Sigmoid colon (tissue), 4 donors: ENCODE results near the gene FBXO44.

ENCODE experiments used
- EP300 ChIP-seq, 4 donors: sonication (generic); formaldehyde crosslinking; IDR thresholded peaks; one replicate each; pipeline ENCODE4 v1.6.1; 2017; ENCODE audit warnings: antibody characterized with exemption in 4 of 4
- POLR2A ChIP-seq, 2 donors: fragments of 450-650 bp; IDR thresholded peaks; one replicate each; pipeline ENCODE4 v1.6.1; 2016; ENCODE audit warnings: antibody characterized with exemption in 2 of 2, mild to moderate bottlenecking in 2 of 2, moderate library complexity in 2 of 2
- POLR2AphosphoS5 ChIP-seq, 4 donors: sonication (generic); formaldehyde crosslinking; IDR thresholded peaks; one replicate each; pipeline ENCODE4 v1.6.1; 2017; ENCODE audit warnings: antibody characterized with exemption in 4 of 4
- TF ChIP-seq, protein P1 (sequence below), 4 experiments: fragments of 450-650 bp in 3 of 4; fragments of 200-600 bp in 1 of 4; IDR thresholded peaks; one replicate each; pipeline ENCODE4 v1.5.1; 2016 to 2019; ENCODE audit warnings: antibody characterized with exemption in 4 of 4, mild to moderate bottlenecking in 3 of 4, moderate library complexity in 2 of 4

DNA sequence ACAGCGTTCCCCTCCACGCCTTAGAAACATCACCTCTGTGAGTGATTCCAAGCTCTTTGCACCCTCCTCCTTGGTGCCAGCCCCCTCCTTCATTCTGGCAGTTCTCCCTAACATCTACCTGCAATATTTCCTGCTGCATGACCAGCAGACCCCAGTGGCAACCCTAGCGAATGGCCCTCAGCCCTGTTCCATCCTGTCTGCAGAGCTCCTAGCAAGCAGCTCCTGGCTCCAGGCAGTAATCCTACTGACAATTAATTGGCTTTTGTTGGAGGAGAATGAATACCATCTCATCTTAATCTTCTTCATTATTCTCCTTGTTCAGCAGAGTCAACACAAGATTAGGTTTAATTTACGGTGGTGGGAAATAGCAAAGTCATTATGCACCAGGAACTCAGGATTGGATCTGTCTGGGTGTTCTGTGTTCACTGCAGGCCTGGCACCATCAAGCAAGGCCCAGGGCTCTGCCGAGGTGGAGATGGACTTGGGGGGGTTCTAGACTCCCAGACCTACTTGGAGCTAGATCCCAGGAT, 12.8 kb upstream of the FBXO44 start:
- TF ChIP-seq, protein P1, sequence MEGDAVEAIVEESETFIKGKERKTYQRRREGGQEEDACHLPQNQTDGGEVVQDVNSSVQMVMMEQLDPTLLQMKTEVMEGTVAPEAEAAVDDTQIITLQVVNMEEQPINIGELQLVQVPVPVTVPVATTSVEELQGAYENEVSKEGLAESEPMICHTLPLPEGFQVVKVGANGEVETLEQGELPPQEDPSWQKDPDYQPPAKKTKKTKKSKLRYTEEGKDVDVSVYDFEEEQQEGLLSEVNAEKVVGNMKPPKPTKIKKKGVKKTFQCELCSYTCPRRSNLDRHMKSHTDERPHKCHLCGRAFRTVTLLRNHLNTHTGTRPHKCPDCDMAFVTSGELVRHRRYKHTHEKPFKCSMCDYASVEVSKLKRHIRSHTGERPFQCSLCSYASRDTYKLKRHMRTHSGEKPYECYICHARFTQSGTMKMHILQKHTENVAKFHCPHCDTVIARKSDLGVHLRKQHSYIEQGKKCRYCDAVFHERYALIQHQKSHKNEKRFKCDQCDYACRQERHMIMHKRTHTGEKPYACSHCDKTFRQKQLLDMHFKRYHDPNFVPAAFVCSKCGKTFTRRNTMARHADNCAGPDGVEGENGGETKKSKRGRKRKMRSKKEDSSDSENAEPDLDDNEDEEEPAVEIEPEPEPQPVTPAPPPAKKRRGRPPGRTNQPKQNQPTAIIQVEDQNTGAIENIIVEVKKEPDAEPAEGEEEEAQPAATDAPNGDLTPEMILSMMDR (IDR thresholded peaks at IDR 0.05), result no peak
- TF ChIP-seq POLR2A (IDR thresholded peaks at IDR 0.05), result no peak
- no peak for TF ChIP-seq POLR2AphosphoS5 (IDR thresholded peaks at IDR 0.05)
- TF ChIP-seq EP300 (IDR thresholded peaks at IDR 0.05), result no peak
